H9 (cell line): ENCODE results near the gene FA2H. TPM values are rescaled to one million over a fixed set of nuclear protein-coding genes. Genes with fewer than 3 reads are reported as not detected.

ENCODE experiments used
- DNase-seq: peaks from one replicate; pipeline ENCODE4 v3.0.0-alpha.2; 2017
- H2AFZ ChIP-seq: one replicate; pipeline ENCODE4 v1.6.1; 2013; ENCODE audit warnings: mild to moderate bottlenecking, low read length, control low read depth, moderate library complexity
- H2AK5ac ChIP-seq: 2 replicates; pipeline ENCODE4 v1.6.1; 2013; ENCODE audit warnings: low read length, control low read depth, mixed read lengths; ENCODE audit not compliant: insufficient read length
- H2BK120ac ChIP-seq: one replicate; pipeline ENCODE4 v1.6.1; 2013; ENCODE audit warnings: low read depth, mild to moderate bottlenecking, low read length, control low read depth, inconsistent platforms; ENCODE audit not compliant: poor library complexity, severe bottlenecking
- H2BK12ac ChIP-seq: 2 replicates; pipeline ENCODE4 v1.6.1; 2013; ENCODE audit warnings: low read length, control low read depth, mixed read lengths, low read depth; ENCODE audit not compliant: insufficient read length
- H2BK15ac ChIP-seq: 2 replicates; pipeline ENCODE4 v1.6.1; 2013; ENCODE audit warnings: low read depth, low read length, control low read depth
- H2BK20ac ChIP-seq: one replicate; pipeline ENCODE4 v1.6.1; 2013; ENCODE audit warnings: low read depth, mild to moderate bottlenecking, low read length, control low read depth, inconsistent platforms; ENCODE audit not compliant: poor library complexity, severe bottlenecking
- H2BK5ac ChIP-seq: 2 replicates; pipeline ENCODE4 v1.6.1; 2013; ENCODE audit warnings: low read length, control low read depth, mixed read lengths; ENCODE audit not compliant: insufficient read length
- H3K14ac ChIP-seq: 2 replicates; pipeline ENCODE4 v1.6.1; 2013; ENCODE audit warnings: low read length, control low read depth; ENCODE audit not compliant: insufficient read depth
- H3K18ac ChIP-seq: 2 replicates; pipeline ENCODE4 v1.6.1; 2013; ENCODE audit warnings: low read depth, mild to moderate bottlenecking, mixed read lengths, low read length, control low read depth; ENCODE audit not compliant: insufficient read length
- H3K23ac ChIP-seq: 2 replicates; pipeline ENCODE4 v1.6.1; 2013; ENCODE audit warnings: low read length, control low read depth, mixed read lengths, low read depth; ENCODE audit not compliant: insufficient read length
- H3K23me2 ChIP-seq: 2 replicates; pipeline ENCODE4 v1.6.1; 2013; ENCODE audit warnings: low read depth, mild to moderate bottlenecking, mixed read lengths, low read length, control low read depth; ENCODE audit not compliant: insufficient read length, poor library complexity, severe bottlenecking
- H3K27ac ChIP-seq: 2 replicates; pipeline ENCODE4 v1.5.1; 2013; ENCODE audit warnings: low read length, control low read depth, mixed read lengths, low read depth; ENCODE audit not compliant: insufficient read length
- H3K27me3 ChIP-seq: 2 replicates; pipeline ENCODE4 v1.6.1; 2013; ENCODE audit warnings: low read length, control low read depth, inconsistent platforms; ENCODE audit not compliant: insufficient read depth
- H3K4ac ChIP-seq: 2 replicates; pipeline ENCODE4 v1.6.1; 2013; ENCODE audit warnings: low read depth, mild to moderate bottlenecking, control low read depth, inconsistent platforms, low read length, moderate library complexity
- H3K4me1 ChIP-seq: 2 replicates; pipeline ENCODE4 v1.6.1; 2013; ENCODE audit warnings: low read length, control low read depth, inconsistent platforms; ENCODE audit not compliant: insufficient read depth
- H3K4me2 ChIP-seq: 2 replicates; pipeline ENCODE4 v1.6.1; 2013; ENCODE audit warnings: low read length, control low read depth, mixed read lengths; ENCODE audit not compliant: insufficient read length, insufficient read depth
- H3K56ac ChIP-seq: 2 replicates; pipeline ENCODE4 v1.6.1; 2013; ENCODE audit warnings: low read depth, mild to moderate bottlenecking, mixed read lengths, low read length, control low read depth; ENCODE audit not compliant: insufficient read length
- H3K79me1 ChIP-seq: 2 replicates; pipeline ENCODE4 v1.6.1; 2013; ENCODE audit warnings: low read depth, mild to moderate bottlenecking, moderate library complexity, low read length, control low read depth, inconsistent platforms; ENCODE audit not compliant: insufficient read depth, poor library complexity, severe bottlenecking
- H3K79me2 ChIP-seq: 2 replicates; pipeline ENCODE4 v1.6.1; 2013; ENCODE audit warnings: low read length, control low read depth, inconsistent platforms; ENCODE audit not compliant: insufficient read depth
- H3K9ac ChIP-seq: 2 replicates; pipeline ENCODE4 v1.6.1; 2013; ENCODE audit warnings: low read length, control low read depth, mixed read lengths; ENCODE audit not compliant: insufficient read length; ENCODE audit errors: extremely low read depth
- H3K9me3 ChIP-seq: one replicate; pipeline ENCODE4 v1.6.1; 2013; ENCODE audit warnings: low read depth, low read length, inconsistent platforms; ENCODE audit not compliant: control insufficient read depth
- H3T11ph ChIP-seq: one replicate; pipeline ENCODE4 v1.6.1; 2013; ENCODE audit warnings: mild to moderate bottlenecking, low read length, control low read depth, inconsistent platforms
- H4K20me1 ChIP-seq: one replicate; pipeline ENCODE4 v1.6.1; 2013; ENCODE audit not compliant: control insufficient read depth, insufficient read length, insufficient read depth
- H4K5ac ChIP-seq: 2 replicates; pipeline ENCODE4 v1.6.1; 2013; ENCODE audit warnings: low read depth, mild to moderate bottlenecking, mixed read lengths, low read length, control low read depth; ENCODE audit not compliant: insufficient read length
- H4K8ac ChIP-seq: replicated peaks from 2 replicates; pipeline ENCODE4 v1.6.1; 2013; ENCODE audit warnings: low read length, control low read depth, mixed read lengths, low read depth; ENCODE audit not compliant: insufficient read length
- H4K91ac ChIP-seq: 2 replicates; pipeline ENCODE4 v1.6.1; 2013; ENCODE audit warnings: low read depth, mild to moderate bottlenecking, moderate library complexity, mixed read lengths, low read length, control low read depth; ENCODE audit not compliant: insufficient read length
- H3K27ac Mint-ChIP-seq, 3 experiments: 2 replicates in 2 of 3; 3 replicates in 1 of 3; pipeline ENCODE4 v1.8.0; 2020 to 2021; ENCODE audit warnings: mixed read lengths in 3 of 3, mild to moderate bottlenecking in 1 of 3, moderate library complexity in 1 of 3
- H3K27me3 Mint-ChIP-seq: 2 replicates; pipeline ENCODE4 v1.8.0; 2021; ENCODE audit warnings: low read depth, mild to moderate bottlenecking, moderate library complexity, mixed read lengths
- H3K36me3 Mint-ChIP-seq, 3 experiments: 2 replicates in 2 of 3; 3 replicates in 1 of 3; pipeline ENCODE4 v1.8.0; 2020 to 2021; ENCODE audit warnings: low read depth in 3 of 3, mixed read lengths in 3 of 3; ENCODE audit not compliant: insufficient read depth in 1 of 3
- H3K4me1 Mint-ChIP-seq, 2 experiments: 2 replicates each; pipeline ENCODE4 v1.8.0; 2020; ENCODE audit warnings: mixed read lengths in 2 of 2
- H3K4me3 Mint-ChIP-seq, 2 experiments: 2 replicates in 1 of 2; 3 replicates in 1 of 2; pipeline ENCODE4 v1.8.0; 2020 to 2021; ENCODE audit warnings: mild to moderate bottlenecking in 2 of 2, mixed read lengths in 2 of 2, moderate library complexity in 1 of 2
- H3K9me3 Mint-ChIP-seq, 2 experiments: 2 replicates in 1 of 2; 3 replicates in 1 of 2; pipeline ENCODE4 v1.8.0; 2020; ENCODE audit warnings: mild to moderate bottlenecking in 2 of 2, mixed read lengths in 2 of 2, moderate library complexity in 1 of 2
- CTCF ChIP-seq: fragments of 200-600 bp; sonication (generic); conservative IDR thresholded peaks from 3 replicates; pipeline ENCODE4 v1.8.0; 2021; ENCODE audit warnings: antibody characterized with exemption, mild to moderate bottlenecking
- WGBS: extraction: QIAGEN DNeasy Blood & Tissue Kit; methylation state at CpG from one replicate; pipeline ENCODE4 v1.1.7; 2013; ENCODE audit warnings: missing lambda C conversion rate, low lambda C conversion rate, mixed read lengths; ENCODE audit not compliant: insufficient read length; ENCODE audit errors: extremely low coverage; 5-methylcytosine and 5-hydroxymethylcytosine counted together
- total RNA-seq: library from RNA; stranded (reverse); gene quantifications from 2 replicates; pipeline ENCODE4 v1.2.1, GENCODE V29; 2021

The FA2H gene
- total RNA-seq, 1 experiment from 2014 or later, result 25.1 TPM

- Histone ChIP-seq H3K27ac (no peak overlapping the region), H3K18ac (no peak overlapping the region), H2BK12ac (no peak overlapping the region), H3K27me3 (no peaks in the 10 kb centered on the region), H3K4ac (no peak overlapping the region), H3K79me1 (no peaks in the 10 kb centered on the region), H2BK5ac (no peak overlapping the region), H3K56ac (no peak overlapping the region), H3K23me2 (no peaks in the 10 kb centered on the region), H4K91ac (no peak overlapping the region), H3K9ac (no peak overlapping the region), H3K9me3 (no peaks in the 10 kb centered on the region), H3K23ac (no peak overlapping the region), H3K14ac (no peak overlapping the region), H2BK20ac (no peak overlapping the region), H2BK120ac (no peak overlapping the region), H4K20me1 (no peaks in the 10 kb centered on the region), H4K5ac (no peak overlapping the region), H4K8ac (no peak overlapping the region), H2AK5ac (no peak overlapping the region), H2BK15ac (no peak overlapping the region), H3T11ph (no peak overlapping the region), H3K79me2 (no peaks in the 10 kb centered on the region; the same call in 1 of the 2 replicates), H2AFZ (no peak overlapping the region), H3K4me2 (no peak overlapping the region), H3K4me1 (no peaks in the 10 kb centered on the region)
- Mint-ChIP-seq H3K4me1 (peaks cover 0 to 8% of the 10 kb centered on the region in 2 experiments; a peak in 2 of 4 replicates), H3K36me3 (peaks cover 0 to 12% (median 0%) of the 10 kb centered on the region in 3 experiments; a peak in 1 of 7 replicates), H3K9me3 (no peaks in the 10 kb centered on the region), H3K27me3 (no peaks in the 10 kb centered on the region), H3K4me3 (no peak overlapping the region), H3K27ac (no peak overlapping the region)
- no peak for TF ChIP-seq CTCF
- WGBS, result no CpG with 5 or more reads among the region's 3 CpGs
- no peak for DNase-seq
Measured at GRCh38 chr16:74759564-74759963, 15.1 kb downstream of the FA2H start.
